ENCODE data around the gene DOCK11. TPM values are rescaled to one million over a fixed set of nuclear protein-coding genes. Genes with fewer than 3 reads are reported as not detected.

Gene DOCK11
- polyA plus RNA-seq, 4 donors: 1.3 to 8.6 (median 4.0) TPM

GRCh38 chrX:118654331-118654730, 158.7 kb downstream of the DOCK11 start:
- Histone ChIP-seq H3K4me1 (ENCODE audit: control insufficient read depth in 3 of 3, insufficient read depth in 2 of 3, low read depth in 1 of 3, low read length in 2 of 3) (no peaks in the 10 kb centered on the region), H3K36me3 (ENCODE audit: control insufficient read depth in 3 of 3, insufficient read depth in 2 of 3, low read depth in 1 of 3, low read length in 3 of 3) (no peaks in the 10 kb centered on the region), H3K27ac (ENCODE audit: low read depth in 1 of 3, low read length in 2 of 3) (no peak overlapping the region), H3K9me3 (ENCODE audit: control insufficient read depth in 2 of 2, insufficient read depth in 1 of 2, low read depth in 1 of 2, low read length in 1 of 2) (no peaks in the 10 kb centered on the region), H3K27me3 (ENCODE audit: control insufficient read depth in 3 of 3, insufficient read depth in 3 of 3, low read length in 3 of 3) (no peaks in the 10 kb centered on the region), H3K4me3 (ENCODE audit: low read depth in 1 of 3, low read length in 3 of 3) (no peak overlapping the region)
- DNase-seq: no peak
- 81 to 86% (median 83%) methylated on average over 3 of the region's 3 CpGs for WGBS, 3 donors
- no peak for FAIRE-seq

GRCh38 chrX:118655561-118656246, 160.1 kb downstream of the DOCK11 start:
- Histone ChIP-seq H3K9me3 (ENCODE audit: control insufficient read depth in 2 of 2, insufficient read depth in 1 of 2, low read depth in 1 of 2, low read length in 1 of 2) (no peaks in the 10 kb centered on the region), H3K27ac (ENCODE audit: low read depth in 1 of 3, low read length in 2 of 3) (no peak overlapping the region), H3K4me3 (ENCODE audit: low read depth in 1 of 3, low read length in 3 of 3) (no peak overlapping the region), H3K27me3 (ENCODE audit: control insufficient read depth in 3 of 3, insufficient read depth in 3 of 3, low read length in 3 of 3) (no peaks in the 10 kb centered on the region), H3K36me3 (ENCODE audit: control insufficient read depth in 3 of 3, insufficient read depth in 2 of 3, low read depth in 1 of 3, low read length in 3 of 3) (no peaks in the 10 kb centered on the region), H3K4me1 (ENCODE audit: control insufficient read depth in 3 of 3, insufficient read depth in 2 of 3, low read depth in 1 of 3, low read length in 2 of 3) (no peaks in the 10 kb centered on the region)
- DNase-seq (no peak), FAIRE-seq (no peak)
- 70 to 76% (median 74%) methylated on average over 4 of the region's 4 CpGs for WGBS, 3 donors

DNA sequence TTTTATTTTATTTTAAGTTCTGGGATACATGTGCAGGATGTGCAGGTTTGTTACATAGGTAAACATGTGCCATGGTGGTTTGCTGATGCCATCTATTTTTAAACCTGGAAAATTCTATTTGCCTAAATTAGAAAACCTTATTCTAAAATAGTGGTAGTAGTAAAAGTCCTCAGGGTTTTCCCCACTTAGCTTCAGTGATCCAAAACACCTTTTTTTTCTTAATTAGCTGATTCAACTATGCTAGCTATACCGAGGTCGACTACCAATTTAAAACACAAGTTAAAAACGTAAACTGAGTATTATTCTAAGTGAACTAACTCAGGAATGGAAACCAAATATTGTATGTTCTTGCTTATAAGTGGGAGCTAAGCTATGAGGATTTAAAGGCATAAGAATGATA, 161.8 kb downstream of the DOCK11 start:
- no peak for FAIRE-seq
- Histone ChIP-seq H3K9me3 (ENCODE audit: control insufficient read depth in 2 of 2, insufficient read depth in 1 of 2, low read depth in 1 of 2, low read length in 1 of 2) (no peaks in the 10 kb centered on the region), H3K27me3 (ENCODE audit: control insufficient read depth in 3 of 3, insufficient read depth in 3 of 3, low read length in 3 of 3) (no peaks in the 10 kb centered on the region), H3K27ac (ENCODE audit: low read depth in 1 of 3, low read length in 2 of 3) (no peak overlapping the region), H3K4me1 (ENCODE audit: control insufficient read depth in 3 of 3, insufficient read depth in 2 of 3, low read depth in 1 of 3, low read length in 2 of 3) (no peaks in the 10 kb centered on the region), H3K36me3 (ENCODE audit: control insufficient read depth in 3 of 3, insufficient read depth in 2 of 3, low read depth in 1 of 3, low read length in 3 of 3) (no peaks in the 10 kb centered on the region), H3K4me3 (ENCODE audit: low read depth in 1 of 3, low read length in 3 of 3) (no peak overlapping the region)
- no peak for DNase-seq
- 83 to 90% (median 89%) methylated on average over 3 of the region's 3 CpGs for WGBS, 3 donors

- peak in 1 of 2 donors; percentile 21 for DNase-seq
- Histone ChIP-seq H3K4me1 (ENCODE audit: control insufficient read depth in 3 of 3, insufficient read depth in 2 of 3, low read depth in 1 of 3, low read length in 2 of 3) (no peaks in the 10 kb centered on the region), H3K9me3 (ENCODE audit: control insufficient read depth in 2 of 2, insufficient read depth in 1 of 2, low read depth in 1 of 2, low read length in 1 of 2) (no peaks in the 10 kb centered on the region), H3K4me3 (ENCODE audit: low read depth in 1 of 3, low read length in 3 of 3) (no peak overlapping the region), H3K27ac (ENCODE audit: low read depth in 1 of 3, low read length in 2 of 3) (no peak overlapping the region), H3K27me3 (ENCODE audit: control insufficient read depth in 3 of 3, insufficient read depth in 3 of 3, low read length in 3 of 3) (no peaks in the 10 kb centered on the region), H3K36me3 (ENCODE audit: control insufficient read depth in 3 of 3, insufficient read depth in 2 of 3, low read depth in 1 of 3, low read length in 3 of 3) (no peaks in the 10 kb centered on the region)
- 36 to 65% (median 58%) methylated on average over 2 of the region's 2 CpGs for WGBS, 3 donors
- no peak for FAIRE-seq
Measured at GRCh38 chrX:118660085-118660484, 164.5 kb downstream of the DOCK11 start.

DNA sequence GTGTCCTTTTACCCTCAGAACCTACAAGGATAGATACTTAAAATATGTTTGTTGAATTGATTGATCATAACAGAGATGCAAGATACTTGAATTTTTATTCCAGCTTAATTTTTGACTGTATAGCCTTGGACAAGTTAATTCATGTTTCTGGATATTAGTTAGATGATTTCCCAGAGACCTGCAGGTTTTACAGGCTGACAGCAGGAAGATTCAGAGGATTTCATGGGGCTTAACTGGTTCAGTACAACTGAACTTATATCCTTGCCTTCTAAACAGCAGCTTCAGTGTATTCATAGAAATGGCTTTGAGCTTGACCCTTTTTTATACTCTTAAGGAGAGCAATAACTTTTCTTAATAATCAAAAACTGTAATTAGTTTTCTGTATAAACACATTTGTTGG, 169.6 kb downstream of the DOCK11 start:
- FAIRE-seq: no peak
- Histone ChIP-seq H3K4me3 (ENCODE audit: low read depth in 1 of 3, low read length in 3 of 3) (no peak overlapping the region), H3K27ac (ENCODE audit: low read depth in 1 of 3, low read length in 2 of 3) (no peak overlapping the region), H3K27me3 (ENCODE audit: control insufficient read depth in 3 of 3, insufficient read depth in 3 of 3, low read length in 3 of 3) (no peaks in the 10 kb centered on the region), H3K4me1 (ENCODE audit: control insufficient read depth in 3 of 3, insufficient read depth in 2 of 3, low read depth in 1 of 3, low read length in 2 of 3) (no peaks in the 10 kb centered on the region), H3K9me3 (ENCODE audit: control insufficient read depth in 2 of 2, insufficient read depth in 1 of 2, low read depth in 1 of 2, low read length in 1 of 2) (no peaks in the 10 kb centered on the region), H3K36me3 (ENCODE audit: control insufficient read depth in 3 of 3, insufficient read depth in 2 of 3, low read depth in 1 of 3, low read length in 3 of 3) (no peaks in the 10 kb centered on the region)
- no peak for DNase-seq

DNA sequence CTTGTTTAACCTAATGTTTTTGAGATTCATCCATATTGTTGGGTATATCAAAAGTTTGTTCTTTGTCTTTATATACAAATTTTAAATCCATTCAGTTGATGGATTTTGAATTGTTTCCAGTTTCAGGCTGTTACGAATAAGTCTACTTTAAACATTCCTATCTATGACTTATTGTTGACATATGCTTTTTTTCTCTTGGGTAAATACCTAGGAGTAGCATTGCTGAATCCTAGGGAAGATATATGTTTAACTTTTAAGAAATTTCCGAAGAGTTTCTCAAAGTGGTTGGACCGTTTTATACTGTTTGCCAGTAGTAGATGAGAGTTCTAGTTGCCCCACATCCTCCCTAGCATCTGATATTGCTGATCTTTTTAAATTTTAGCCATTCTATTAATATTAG, 170.9 kb downstream of the DOCK11 start:
- FAIRE-seq: no peak
- WGBS, 3 donors: 66 to 84% (median 80%) methylated on average over 3 of the region's 3 CpGs
- no peak overlapping the region for H3K4me3 ChIP-seq (ENCODE audit: low read depth in 1 of 3, low read length in 3 of 3)
- H3K9me3 ChIP-seq (ENCODE audit: control insufficient read depth in 2 of 2, insufficient read depth in 1 of 2, low read depth in 1 of 2, low read length in 1 of 2): no peaks in the 10 kb centered on the region
- no peaks in the 10 kb centered on the region for H3K4me1 ChIP-seq (ENCODE audit: control insufficient read depth in 3 of 3, insufficient read depth in 2 of 3, low read depth in 1 of 3, low read length in 2 of 3)
- no peak overlapping the region for H3K27ac ChIP-seq (ENCODE audit: low read depth in 1 of 3, low read length in 2 of 3)
- no peak for DNase-seq
- no peaks in the 10 kb centered on the region for H3K27me3 ChIP-seq (ENCODE audit: control insufficient read depth in 3 of 3, insufficient read depth in 3 of 3, low read length in 3 of 3)
- no peaks in the 10 kb centered on the region for H3K36me3 ChIP-seq (ENCODE audit: control insufficient read depth in 3 of 3, insufficient read depth in 2 of 3, low read depth in 1 of 3, low read length in 3 of 3)

DNA sequence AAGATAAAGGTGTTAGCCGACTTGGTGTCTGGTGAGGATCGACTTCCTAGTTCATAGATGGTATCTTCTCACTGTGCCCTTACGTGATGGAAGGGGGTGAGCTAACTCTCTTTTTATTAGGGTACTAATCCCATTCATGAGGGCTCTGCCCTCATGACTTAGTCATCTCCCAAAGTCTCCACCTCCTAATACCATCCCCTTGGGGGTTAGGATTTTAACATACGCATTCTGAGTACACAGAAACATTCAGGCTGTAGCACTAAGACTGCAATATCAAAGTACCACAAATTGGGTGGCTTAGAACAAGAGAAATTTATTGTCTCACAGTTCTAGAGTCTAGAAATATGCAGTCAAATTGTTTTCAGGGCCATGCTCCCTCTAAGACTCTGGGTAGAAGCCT, 173.8 kb downstream of the DOCK11 start:
- 84 to 94% (median 87%) methylated on average over 4 of the region's 4 CpGs for WGBS, 3 donors
- no peaks in the 10 kb centered on the region for H3K9me3 ChIP-seq (ENCODE audit: control insufficient read depth in 2 of 2, insufficient read depth in 1 of 2, low read depth in 1 of 2, low read length in 1 of 2)
- no peak overlapping the region for H3K4me3 ChIP-seq (ENCODE audit: low read depth in 1 of 3, low read length in 3 of 3)
- DNase-seq (no peak), FAIRE-seq (no peak)
- H3K4me1 ChIP-seq (ENCODE audit: control insufficient read depth in 3 of 3, insufficient read depth in 2 of 3, low read depth in 1 of 3, low read length in 2 of 3): no peaks in the 10 kb centered on the region
- H3K36me3 ChIP-seq (ENCODE audit: control insufficient read depth in 3 of 3, insufficient read depth in 2 of 3, low read depth in 1 of 3, low read length in 3 of 3): no peaks in the 10 kb centered on the region
- no peaks in the 10 kb centered on the region for H3K27me3 ChIP-seq (ENCODE audit: control insufficient read depth in 3 of 3, insufficient read depth in 3 of 3, low read length in 3 of 3)
- H3K27ac ChIP-seq (ENCODE audit: low read depth in 1 of 3, low read length in 2 of 3): no peak overlapping the region

- H3K4me1 ChIP-seq (ENCODE audit: control insufficient read depth in 3 of 3, insufficient read depth in 2 of 3, low read depth in 1 of 3, low read length in 2 of 3): peaks cover 0 to 7% (median 0%) of the 10 kb centered on the region in 3 donors
- H3K36me3 ChIP-seq (ENCODE audit: control insufficient read depth in 3 of 3, insufficient read depth in 2 of 3, low read depth in 1 of 3, low read length in 3 of 3): no peaks in the 10 kb centered on the region
- H3K9me3 ChIP-seq (ENCODE audit: control insufficient read depth in 2 of 2, insufficient read depth in 1 of 2, low read depth in 1 of 2, low read length in 1 of 2): no peaks in the 10 kb centered on the region
- DNase-seq (no peak), FAIRE-seq (no peak)
- no peaks in the 10 kb centered on the region for H3K27me3 ChIP-seq (ENCODE audit: control insufficient read depth in 3 of 3, insufficient read depth in 3 of 3, low read length in 3 of 3)
- no peak overlapping the region for H3K4me3 ChIP-seq (ENCODE audit: low read depth in 1 of 3, low read length in 3 of 3)
- H3K27ac ChIP-seq (ENCODE audit: low read depth in 1 of 3, low read length in 2 of 3): peak overlapping the region in 1 of 3 donors; percentile 53
- 81 to 95% (median 95%) methylated on average over 4 of the region's 4 CpGs for WGBS, 3 donors
Measured at GRCh38 chrX:118675326-118675965, 179.8 kb downstream of the DOCK11 start.

DNA sequence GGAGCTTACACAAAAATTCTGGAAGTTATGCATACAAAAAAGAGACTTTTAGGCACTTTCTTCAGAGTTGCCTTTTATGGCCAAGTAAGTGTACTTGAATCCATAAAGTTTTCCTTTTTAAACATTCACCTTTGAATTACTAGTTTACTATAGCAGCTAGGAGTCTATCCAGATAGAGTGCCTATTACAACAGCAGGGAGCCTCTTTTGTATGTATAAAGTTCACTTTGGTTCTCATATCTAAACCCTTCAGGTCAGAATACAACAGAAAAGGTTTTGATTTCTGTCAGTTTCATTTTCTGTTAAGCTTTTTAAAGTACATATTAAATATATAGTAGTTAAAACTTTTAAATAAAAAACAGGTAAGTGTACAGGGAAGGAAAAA, 180.3 kb downstream of the DOCK11 start:
- FAIRE-seq: peak; percentile 76
- DNase-seq: peak; percentile 47 to 52
- Histone ChIP-seq H3K4me1 (ENCODE audit: control insufficient read depth in 3 of 3, insufficient read depth in 2 of 3, low read depth in 1 of 3, low read length in 2 of 3) (peaks cover 0 to 7% (median 0%) of the 10 kb centered on the region in 3 donors), H3K4me3 (ENCODE audit: low read depth in 1 of 3, low read length in 3 of 3) (no peak overlapping the region), H3K9me3 (ENCODE audit: control insufficient read depth in 2 of 2, insufficient read depth in 1 of 2, low read depth in 1 of 2, low read length in 1 of 2) (no peaks in the 10 kb centered on the region), H3K36me3 (ENCODE audit: control insufficient read depth in 3 of 3, insufficient read depth in 2 of 3, low read depth in 1 of 3, low read length in 3 of 3) (no peaks in the 10 kb centered on the region), H3K27ac (ENCODE audit: low read depth in 1 of 3, low read length in 2 of 3) (peak overlapping the region in 1 of 3 donors; percentile 53), H3K27me3 (ENCODE audit: control insufficient read depth in 3 of 3, insufficient read depth in 3 of 3, low read length in 3 of 3) (no peaks in the 10 kb centered on the region)

Data from small intestine (tissue), 7 donors.